GM18951 (cell line): ENCODE measurements around the gene SMYD5.

ENCODE experiments used
- POLR2A ChIP-seq: IDR thresholded peaks from 4 replicates; pipeline ENCODE4 v1.6.1; 2011; ENCODE audit warnings: mild to moderate bottlenecking; ENCODE audit not compliant: insufficient read length, insufficient read depth; ENCODE audit errors: extremely low read depth
- in situ Hi-C: fragments of 300-500 bp; cut with MboI; formaldehyde crosslinking; loops from one replicate; pipeline ENCODE4 v1.12.0; 2022; ENCODE audit warnings: low sequenced_read_pairs, mixed read lengths, inconsistent platforms; ENCODE audit not compliant: unreplicated experiment

The SMYD5 gene

DNA sequence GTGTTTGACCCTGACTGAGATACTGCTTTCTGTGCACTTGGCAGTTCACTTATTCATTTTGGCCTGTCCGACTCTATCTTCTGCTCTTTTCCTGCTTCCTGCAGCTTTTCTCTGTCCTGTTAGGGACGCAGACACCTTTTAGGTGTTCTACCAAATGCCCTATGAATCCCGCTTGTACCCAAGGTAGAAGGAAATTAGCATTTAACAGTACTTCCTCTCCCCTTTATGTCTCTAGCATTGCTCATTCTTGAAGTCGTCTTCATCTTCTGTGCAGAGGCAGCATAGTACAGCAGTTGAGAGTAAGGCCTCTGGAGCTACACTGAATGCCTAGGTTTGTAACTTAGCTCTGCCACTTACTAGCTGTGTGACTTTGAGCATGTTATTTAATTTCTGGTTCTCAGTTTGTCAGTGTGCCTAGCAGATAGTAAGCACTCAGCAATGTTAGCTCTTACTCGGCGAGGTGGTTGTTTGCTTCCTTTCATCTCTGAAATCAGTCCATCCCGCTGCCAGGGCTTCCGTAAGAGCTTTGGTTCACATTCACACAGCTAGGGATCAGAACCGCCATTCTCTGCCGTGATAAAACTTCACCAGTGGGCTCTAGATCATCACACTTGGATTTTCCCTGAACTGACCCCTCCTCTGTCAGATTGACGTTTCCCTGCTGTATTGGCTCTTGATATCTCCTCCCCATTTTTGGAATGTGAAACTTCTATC is 21.4 kb downstream of the SMYD5 start:
- no peak for TF ChIP-seq POLR2A
- in situ Hi-C loops = no loop called here

DNA sequence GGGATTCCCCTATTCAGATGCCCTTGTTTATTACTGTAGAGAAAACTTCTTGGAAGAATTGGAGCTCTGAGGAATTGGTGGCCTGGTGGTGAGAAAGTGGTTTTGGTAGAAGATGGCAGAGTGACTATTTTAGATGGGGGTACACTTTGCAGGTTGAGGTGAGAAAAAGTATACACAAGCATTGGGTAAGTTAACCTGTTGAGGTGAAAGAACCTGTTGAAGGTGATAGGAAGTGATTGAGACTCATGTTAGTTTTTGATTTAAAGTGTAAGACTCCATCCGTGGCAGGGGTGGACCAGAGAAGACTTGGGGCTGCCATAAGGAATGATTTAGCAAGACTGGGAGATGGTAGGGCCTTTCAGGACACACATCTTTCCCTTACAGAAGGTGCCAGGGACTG is 23.1 kb downstream of the SMYD5 start:
- in situ Hi-C loops = no loop called here
- no peak for TF ChIP-seq POLR2A

DNA sequence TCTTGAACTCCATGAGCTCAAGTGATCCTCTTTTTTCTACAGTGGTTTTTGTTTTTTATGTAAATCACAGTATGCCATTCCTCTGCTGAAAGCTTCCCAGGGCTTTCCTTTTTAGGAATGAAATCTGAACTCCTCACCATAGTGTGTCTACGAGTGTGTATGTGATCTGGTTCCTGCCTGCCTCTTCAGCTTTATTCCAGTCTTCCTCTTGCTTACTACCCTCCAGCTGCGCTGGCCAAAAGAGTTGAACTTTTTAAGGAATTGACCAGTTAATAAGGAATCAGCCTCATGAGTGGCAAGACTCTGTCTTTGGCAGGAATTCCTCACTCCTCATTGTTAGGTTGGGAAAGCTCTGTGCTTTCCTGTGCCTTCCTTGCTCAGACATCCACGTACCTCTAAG is 24.1 kb downstream of the SMYD5 start:
- TF ChIP-seq POLR2A = no peak
- in situ Hi-C loops = no loop called here

DNA sequence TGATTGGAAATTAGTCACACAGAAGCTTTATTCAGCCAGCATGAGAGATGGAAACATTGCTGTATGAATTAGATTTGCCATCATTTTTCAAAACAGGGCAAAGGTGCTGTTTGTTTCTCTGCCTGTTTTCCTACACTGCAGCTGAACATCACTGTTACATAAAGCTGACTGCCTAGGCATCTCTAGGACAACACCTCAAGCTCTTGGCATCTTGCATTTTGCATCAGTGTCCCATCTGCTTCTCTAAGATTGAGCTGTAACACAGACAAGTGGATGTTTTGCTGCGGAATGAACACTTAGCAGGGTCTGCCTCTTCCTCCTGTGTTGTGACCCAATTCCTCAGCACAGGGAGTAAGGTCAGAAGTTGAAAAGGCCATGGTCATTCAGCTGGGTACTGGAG is 24.9 kb downstream of the SMYD5 start:
- in situ Hi-C loops = no loop called here
- no peak for TF ChIP-seq POLR2A

DNA sequence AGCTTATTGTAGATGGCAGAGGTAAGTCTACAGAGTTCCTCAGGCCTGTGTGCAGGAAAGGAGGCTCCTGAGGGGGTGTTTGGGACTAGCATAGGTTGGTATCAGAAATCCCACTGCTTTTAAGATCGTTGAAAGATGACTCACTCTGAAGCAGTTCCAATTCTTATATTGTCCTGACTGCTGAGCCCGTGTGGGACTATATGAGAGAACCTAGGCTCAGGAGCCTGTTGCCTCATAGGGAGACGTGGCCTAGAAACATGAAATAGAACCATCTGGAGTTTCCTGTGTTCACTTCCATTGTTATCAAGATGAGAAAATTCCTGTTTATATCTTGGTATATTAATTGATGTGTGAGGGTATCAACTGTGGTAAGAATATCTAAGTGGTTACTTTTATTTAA is 25.7 kb downstream of the SMYD5 start:
- in situ Hi-C loops = no loop called here
- no peak for TF ChIP-seq POLR2A

DNA sequence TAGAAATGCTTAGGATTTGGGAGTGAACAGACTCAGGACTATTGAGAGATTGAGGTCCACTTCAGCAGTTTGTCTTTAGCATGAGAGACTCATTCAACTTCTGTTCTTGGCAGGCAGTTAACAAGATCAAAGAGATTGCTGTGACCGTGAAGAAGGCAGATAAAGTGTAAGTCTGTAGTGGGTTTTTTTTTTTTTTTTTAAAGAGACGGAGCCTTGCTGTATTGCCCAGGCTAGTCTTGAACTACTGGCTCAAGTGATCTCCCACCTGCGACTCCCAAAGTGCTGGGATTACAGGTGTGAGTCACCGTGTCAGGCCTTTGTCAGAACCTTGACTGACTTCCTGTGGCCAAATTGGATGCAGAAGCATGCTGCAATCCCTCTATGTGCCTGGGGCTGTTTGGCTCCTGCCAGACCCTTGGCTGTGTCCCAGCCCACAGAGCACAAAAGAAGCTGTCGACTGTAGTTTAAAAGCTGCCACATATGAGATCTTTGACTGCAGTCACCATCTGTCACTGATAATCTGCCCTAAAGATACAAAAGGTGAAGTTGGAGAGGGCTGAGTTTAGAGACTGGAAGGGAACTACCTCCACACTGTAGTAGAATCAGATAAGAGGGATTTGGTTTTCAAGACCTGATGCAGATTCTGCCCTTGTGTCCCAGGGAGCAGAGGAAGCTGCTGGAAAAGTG is 30.0 kb downstream of the SMYD5 start:
- in situ Hi-C loops = no loop called here
- no peak for TF ChIP-seq POLR2A

DNA sequence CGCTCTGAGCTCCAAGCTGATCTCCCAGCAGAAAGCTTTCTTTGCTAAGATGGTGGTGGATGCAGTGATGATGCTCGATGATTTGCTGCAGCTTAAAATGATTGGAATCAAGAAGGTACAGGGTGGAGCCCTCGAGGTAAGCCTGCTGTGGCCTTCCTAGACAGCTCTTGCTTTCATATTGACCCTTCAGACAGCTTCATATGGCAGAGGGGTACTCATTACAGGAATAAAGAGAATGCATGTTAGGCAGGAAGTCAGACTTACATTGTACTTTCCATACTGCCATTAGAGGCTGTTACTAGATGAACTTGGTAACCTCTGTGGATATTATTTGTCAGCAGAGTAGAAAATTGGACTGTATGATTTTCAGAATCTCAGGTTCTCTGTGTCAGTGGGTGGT is 30.5 kb downstream of the SMYD5 start:
- in situ Hi-C loops = no loop called here
- no peak for TF ChIP-seq POLR2A

DNA sequence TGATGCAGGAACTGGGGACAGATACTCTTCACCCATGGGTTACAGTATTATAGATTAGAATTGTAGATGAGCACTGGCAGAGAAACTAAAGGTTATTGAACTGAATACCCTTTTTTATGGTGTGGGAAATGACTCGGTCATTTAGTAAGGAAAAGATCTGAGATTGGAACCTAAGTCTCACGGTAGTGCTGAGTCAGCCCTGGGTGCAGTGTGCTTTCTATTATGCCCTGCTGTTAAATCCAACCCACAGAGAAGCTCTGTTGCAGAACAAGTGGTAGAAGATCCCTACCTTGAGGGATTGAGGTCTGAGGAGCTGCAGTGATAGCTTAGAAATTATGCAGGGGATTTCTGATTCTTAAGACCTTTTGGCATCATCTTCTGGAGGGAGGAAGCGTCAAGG is 32.8 kb downstream of the SMYD5 start:
- no peak for TF ChIP-seq POLR2A
- in situ Hi-C loops = no loop called here

DNA sequence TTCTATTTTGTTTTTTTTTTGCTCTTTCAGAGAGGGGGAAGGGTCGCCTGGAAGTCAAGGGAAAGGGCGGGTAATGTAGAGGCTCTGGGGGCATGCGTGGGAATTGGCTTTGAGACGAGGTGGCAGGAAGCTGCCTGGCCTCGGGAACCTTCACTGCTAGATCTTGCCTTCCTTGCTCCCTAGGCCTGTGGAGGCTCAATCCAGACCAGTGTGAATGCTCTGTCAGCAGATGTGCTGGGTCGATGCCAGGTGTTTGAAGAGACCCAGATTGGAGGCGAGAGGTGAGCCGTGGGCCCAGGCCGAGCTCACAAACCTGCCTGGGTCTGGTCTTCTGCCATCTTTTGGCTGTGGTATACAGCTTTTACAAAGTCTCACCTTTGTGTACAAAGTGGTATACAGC is 35.6 kb downstream of the SMYD5 start:
- no peak for TF ChIP-seq POLR2A
- in situ Hi-C loops = no loop called here

DNA sequence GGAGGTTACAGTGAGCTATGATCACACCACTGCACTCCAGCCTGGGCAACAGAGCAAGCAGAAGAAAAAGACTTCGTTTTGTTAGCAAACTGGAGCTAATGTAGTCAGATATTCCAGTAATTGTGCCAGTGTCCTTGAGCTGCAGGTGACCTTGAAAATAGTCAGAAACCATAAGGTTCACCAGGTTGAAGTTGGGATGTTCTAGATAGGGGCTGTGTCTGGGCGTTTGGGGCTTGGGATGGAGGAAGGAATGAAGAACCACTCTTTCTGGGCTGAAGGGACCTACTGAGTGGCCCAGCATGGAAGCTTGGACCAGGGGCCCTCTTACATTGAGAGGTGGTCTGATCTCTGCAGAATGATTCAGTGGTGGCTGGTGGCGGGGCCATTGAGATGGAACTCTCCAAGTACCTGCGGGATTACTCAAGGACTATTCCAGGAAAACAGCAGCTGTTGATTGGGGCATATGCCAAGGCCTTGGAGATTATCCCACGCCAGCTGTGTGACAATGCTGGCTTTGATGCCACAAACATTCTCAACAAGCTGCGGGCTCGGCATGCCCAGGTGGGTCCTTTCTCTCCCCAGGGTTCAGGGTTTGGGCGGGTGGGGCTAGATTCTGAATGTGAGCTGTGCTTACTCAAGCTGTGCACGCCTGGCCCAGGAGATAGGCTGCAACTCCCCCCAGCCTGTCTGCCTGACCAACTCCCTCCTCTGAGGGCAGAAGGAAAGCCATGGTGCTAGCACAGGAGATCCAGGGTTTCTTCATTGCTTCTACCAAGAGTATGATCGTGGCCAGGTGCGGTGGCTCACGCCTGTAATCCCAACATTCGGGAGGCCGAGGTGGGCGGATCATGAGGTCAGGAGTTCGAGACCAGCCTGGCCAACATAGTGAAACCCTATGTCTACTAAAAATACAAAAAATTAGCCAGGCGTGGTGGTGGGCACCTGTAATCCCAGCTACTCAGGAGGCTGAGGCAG is 37.1 kb downstream of the SMYD5 start:
- in situ Hi-C loops = no loop called here
- no peak for TF ChIP-seq POLR2A

DNA sequence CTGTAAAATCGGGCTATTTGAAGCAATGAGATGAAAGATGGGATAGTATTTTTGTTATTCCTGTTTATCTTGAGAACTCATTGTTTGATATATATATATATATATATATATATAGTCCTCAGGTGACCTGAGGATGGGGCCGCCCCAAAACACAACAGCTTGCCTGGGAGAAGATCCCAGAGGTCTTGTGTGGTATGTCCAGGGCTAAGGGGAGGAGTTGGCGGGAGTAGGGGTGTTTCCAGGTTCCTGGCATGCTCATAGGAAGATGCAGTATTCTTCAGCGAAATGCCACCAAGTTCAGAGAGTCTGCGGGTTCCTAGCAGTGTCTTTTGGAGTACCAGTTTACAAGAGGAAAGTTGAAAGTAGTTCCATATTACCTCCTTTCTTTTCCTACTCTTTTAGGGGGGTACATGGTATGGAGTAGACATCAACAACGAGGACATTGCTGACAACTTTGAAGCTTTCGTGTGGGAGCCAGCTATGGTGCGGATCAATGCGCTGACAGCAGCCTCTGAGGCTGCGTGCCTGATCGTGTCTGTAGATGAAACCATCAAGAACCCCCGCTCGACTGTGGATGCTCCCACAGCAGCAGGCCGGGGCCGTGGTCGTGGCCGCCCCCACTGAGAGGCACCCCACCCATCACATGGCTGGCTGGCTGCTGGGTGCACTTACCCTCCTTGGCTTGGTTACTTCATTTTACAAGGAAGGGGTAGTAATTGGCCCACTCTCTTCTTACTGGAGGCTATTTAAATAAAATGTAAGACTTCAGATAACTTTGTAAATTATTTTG is 38.4 kb downstream of the SMYD5 start:
- TF ChIP-seq POLR2A = no peak
- in situ Hi-C loops = no loop called here

DNA sequence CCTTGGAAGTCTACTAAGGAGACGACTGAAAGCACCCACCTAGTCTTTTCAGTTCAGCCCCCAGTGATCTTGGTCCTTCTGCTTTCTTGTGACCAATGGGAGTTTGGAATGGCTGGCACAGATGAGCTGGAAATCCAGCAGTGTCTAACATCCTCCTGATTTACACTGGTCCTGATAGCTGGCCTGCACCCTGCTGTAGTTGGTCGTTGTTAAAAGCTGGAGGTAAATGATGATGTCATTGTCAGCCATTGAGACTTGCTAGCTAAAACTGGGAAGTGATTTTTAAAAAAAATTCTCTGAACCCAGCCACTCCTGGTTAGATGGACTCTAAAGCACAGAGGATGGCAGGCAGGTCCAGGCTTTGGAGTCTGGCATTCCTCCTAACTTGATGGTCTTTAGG is 39.4 kb downstream of the SMYD5 start:
- in situ Hi-C loops = no loop called here
- TF ChIP-seq POLR2A = no peak

DNA sequence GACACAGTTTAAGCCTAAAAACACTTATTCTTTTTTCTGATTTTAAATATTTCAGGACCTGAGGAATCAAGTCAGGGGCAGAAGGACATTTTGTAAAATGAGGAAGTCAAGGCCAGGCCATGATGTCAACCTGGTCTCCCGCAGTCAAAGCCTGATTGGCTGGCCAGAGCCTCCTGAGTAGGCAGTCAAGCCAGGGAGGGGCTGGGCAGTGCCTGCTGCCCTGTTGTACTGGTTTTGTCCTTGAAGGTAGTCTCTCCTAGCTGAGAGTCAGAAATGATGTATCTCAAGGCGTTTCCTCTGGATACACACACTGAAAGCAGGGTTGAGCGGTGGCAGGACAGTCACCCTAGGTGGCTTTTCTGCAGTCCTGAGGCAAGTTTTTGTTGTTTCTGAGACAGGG is 39.9 kb downstream of the SMYD5 start:
- no peak for TF ChIP-seq POLR2A
- in situ Hi-C loops = no loop called here

DNA sequence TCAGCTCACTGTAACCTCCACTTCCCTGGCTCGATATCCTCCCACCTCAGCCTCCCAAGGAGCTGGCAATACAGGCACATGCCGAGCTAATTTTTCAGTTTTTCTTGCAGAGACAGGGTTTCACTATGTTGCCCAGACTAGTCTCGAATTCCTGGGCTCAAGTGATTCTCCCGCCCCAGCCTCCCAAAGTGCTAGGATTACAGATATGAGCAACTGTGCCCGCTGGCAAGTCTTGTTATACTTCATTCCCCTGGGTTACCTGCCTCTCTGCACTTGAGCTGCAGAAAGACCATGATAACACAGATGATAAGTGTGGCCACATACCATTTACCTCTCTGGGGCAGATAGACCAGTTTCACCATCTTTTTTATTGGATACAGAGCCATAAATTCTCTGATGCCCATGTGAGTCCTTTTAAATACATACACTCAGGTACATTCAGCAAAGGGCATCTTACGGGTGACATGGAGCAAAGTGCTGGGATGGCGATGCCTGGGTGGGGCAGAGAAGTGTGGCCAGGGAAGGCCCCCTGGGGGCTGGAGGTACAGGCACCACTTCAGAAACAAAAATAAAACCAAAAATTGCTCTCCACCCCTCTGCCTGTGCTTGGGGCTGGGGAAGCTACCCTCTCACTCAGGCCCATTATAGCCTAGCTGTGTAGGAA is 40.4 kb downstream of the SMYD5 start:
- no peak for TF ChIP-seq POLR2A
- in situ Hi-C loops = no loop called here
